ENCODE results near the gene BCAS2. TPM values are rescaled to one million over a fixed set of nuclear protein-coding genes. Genes with fewer than 3 reads are reported as not detected.

BCAS2 gene
- 10 to 100 TPM; 32.5 to 41.8 (median 36.6) TPM for total RNA-seq

DNA sequence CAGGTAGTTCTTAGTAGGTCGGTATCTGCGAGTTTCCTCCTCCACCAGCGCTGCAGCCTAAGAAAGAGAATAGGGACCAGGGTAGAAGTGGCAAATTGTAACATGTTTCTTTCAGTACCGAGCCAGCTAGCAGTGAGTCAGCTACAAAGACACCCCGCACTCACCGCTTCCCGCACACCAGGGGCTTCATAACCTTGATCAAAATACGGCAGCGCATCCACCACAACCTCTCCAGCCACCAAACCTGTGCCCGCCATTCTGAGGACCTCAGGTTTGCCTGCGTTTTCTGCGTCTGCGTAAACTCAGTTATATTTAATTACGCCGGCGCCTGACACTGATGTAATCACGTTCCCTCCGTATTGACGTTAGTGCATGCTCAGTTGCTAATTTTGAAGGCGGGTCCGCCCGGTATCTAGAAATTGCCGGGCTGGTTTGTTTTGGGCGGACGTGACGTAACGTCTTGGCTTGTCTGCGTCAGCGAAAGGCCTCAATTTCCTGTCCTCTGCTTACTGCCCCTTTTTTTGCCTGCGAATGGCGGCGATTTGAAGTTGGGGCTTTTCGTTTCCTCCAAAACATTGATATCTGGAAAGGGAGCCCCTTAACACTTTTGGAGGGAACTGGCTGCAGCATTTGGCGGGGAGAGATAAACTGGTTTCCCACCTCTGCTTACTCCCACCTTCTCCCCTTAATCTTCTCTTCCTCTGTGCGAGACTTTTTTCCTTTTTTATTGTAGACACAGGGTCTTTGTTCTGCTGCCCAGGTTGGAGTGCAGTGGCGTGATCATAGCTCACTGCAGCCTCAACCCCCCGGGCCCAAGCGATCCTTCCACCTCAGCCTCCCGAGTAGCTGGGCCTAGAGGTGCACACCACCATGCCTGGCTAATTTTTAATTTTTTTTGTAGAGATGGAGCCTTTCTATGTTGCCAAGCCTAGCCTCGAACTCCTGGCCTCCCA, at the start of gene BCAS2:
BCAS2 (minus strand) TSS at position 281 of the 953 bp plus-strand sequence; CDS start at position 257, 24 bp downstream.
- no peaks in the 10 kb centered on the region for H3K27me3 ChIP-seq
- peaks cover 3 to 49% (median 14%) of the 10 kb centered on the region in 3 donors for H3K4me1 ChIP-seq
- H3K27ac ChIP-seq: peak within 1 kb of the TSS; percentile 85 to 94 (median 90)
- no peaks in the 10 kb centered on the region for H3K9me3 ChIP-seq
- WGBS, 2 donors (ENCODE audit: low coverage in 1 of 2): 10 to 15% methylated on average over 25 to 33 of the region's 40 CpGs
- TF ChIP-seq POLR2A (IDR thresholded peaks at IDR 0.05) (peak; percentile 78 to 81), POLR2AphosphoS5 (IDR thresholded peaks at IDR 0.05) (peak; percentile 97), EP300 (IDR thresholded peaks at IDR 0.05) (peak; percentile 49)
- TF ChIP-seq, protein P1, sequence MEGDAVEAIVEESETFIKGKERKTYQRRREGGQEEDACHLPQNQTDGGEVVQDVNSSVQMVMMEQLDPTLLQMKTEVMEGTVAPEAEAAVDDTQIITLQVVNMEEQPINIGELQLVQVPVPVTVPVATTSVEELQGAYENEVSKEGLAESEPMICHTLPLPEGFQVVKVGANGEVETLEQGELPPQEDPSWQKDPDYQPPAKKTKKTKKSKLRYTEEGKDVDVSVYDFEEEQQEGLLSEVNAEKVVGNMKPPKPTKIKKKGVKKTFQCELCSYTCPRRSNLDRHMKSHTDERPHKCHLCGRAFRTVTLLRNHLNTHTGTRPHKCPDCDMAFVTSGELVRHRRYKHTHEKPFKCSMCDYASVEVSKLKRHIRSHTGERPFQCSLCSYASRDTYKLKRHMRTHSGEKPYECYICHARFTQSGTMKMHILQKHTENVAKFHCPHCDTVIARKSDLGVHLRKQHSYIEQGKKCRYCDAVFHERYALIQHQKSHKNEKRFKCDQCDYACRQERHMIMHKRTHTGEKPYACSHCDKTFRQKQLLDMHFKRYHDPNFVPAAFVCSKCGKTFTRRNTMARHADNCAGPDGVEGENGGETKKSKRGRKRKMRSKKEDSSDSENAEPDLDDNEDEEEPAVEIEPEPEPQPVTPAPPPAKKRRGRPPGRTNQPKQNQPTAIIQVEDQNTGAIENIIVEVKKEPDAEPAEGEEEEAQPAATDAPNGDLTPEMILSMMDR (IDR thresholded peaks at IDR 0.05): no peak
- peaks cover 0 to 39% of the 10 kb centered on the region in 2 donors for H3K36me3 ChIP-seq
- ATAC-seq: peak; percentile 99
- peak within 1 kb of the TSS; percentile 57 to 84 for H3K4me3 ChIP-seq

DNA sequence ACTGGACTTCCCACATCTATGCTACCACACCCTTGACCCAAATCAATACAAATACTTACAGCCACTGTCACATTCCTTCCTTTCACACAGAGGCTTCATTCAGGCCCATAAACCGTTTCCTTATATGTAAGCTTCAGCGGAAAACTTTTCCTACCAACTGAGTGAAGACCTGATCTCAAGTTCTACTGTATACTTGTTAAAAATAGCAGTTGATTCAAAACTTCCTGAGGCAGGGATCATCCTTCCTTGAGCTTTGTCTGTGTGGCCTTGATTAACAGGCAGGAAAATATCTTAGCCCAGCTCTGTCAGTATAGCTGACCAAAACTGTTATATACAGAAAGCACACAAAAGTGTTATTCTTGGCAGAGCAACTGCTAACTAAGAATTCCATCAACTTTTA, 45.7 kb upstream of the BCAS2 start:
- 25 to 39% methylated on average over 2 of the region's 2 CpGs for WGBS, 2 donors (ENCODE audit: low coverage in 1 of 2)
- Histone ChIP-seq H3K9me3 (no peaks in the 10 kb centered on the region), H3K4me1 (no peaks in the 10 kb centered on the region), H3K27ac (no peak overlapping the region), H3K4me3 (no peak overlapping the region), H3K27me3 (no peaks in the 10 kb centered on the region), H3K36me3 (peaks cover 0 to 10% of the 10 kb centered on the region in 2 donors)
- ATAC-seq: no peak
- TF ChIP-seq EP300 (IDR thresholded peaks at IDR 0.05): no peak
- TF ChIP-seq, protein P1 (IDR thresholded peaks at IDR 0.05): no peak
- no peak for TF ChIP-seq POLR2A (IDR thresholded peaks at IDR 0.05)
- no peak for TF ChIP-seq POLR2AphosphoS5 (IDR thresholded peaks at IDR 0.05)

DNA sequence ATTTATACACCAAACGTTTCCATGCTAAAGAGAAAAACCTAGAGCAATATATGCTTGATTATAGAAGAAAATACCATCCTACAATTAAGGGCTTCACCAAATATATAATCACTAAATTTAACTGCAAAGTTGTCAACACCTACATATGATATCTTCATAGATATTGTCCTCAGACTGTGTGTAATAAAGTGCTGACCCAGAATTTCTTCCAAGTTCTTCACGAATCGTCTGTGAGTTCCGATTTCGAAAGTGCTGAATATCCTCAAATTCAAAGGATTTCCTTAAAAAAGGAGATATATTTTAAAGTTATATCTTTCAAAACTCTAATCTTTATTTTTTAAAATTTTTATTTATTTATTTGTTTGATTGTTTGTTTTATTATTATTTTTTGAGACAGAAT, 41.9 kb upstream of the BCAS2 start:
- Histone ChIP-seq H3K36me3 (peaks cover 0 to 19% of the 10 kb centered on the region in 2 donors), H3K9me3 (no peaks in the 10 kb centered on the region), H3K27ac (no peak overlapping the region), H3K4me1 (peaks cover 0 to 7% (median 0%) of the 10 kb centered on the region in 3 donors), H3K27me3 (no peaks in the 10 kb centered on the region), H3K4me3 (no peak overlapping the region)
- ATAC-seq: no peak
- 93 to 94% methylated on average over 5 of the region's 5 CpGs for WGBS, 2 donors (ENCODE audit: low coverage in 1 of 2)
- TF ChIP-seq POLR2AphosphoS5 (IDR thresholded peaks at IDR 0.05) (no peak), POLR2A (IDR thresholded peaks at IDR 0.05) (no peak), EP300 (IDR thresholded peaks at IDR 0.05) (no peak)
- TF ChIP-seq, protein P1 (IDR thresholded peaks at IDR 0.05): no peak

DNA sequence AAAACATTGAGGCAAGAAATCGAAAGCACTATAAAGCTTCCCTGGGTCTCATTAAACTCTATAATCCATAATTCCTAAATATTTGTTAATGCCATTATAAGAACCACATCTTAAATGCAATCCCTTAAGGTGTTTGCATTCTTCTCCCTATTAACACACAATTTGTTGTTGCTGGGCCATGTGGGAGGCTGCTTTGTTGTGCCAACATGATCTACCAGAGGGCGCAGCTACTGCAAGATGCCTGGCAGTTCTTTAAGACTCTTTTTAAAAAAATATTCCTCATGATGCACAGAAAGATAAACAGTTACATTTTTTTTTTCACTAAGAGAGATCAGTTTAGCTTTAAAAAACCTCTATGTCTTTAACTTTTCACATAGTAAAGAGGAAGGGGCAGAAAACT, 39.0 kb upstream of the BCAS2 start:
- no peaks in the 10 kb centered on the region for H3K27me3 ChIP-seq
- TF ChIP-seq EP300 (IDR thresholded peaks at IDR 0.05) (no peak), POLR2AphosphoS5 (IDR thresholded peaks at IDR 0.05) (no peak), POLR2A (IDR thresholded peaks at IDR 0.05) (no peak)
- TF ChIP-seq, protein P1 (IDR thresholded peaks at IDR 0.05): no peak
- H3K36me3 ChIP-seq: peaks cover 0 to 42% of the 10 kb centered on the region in 2 donors
- WGBS, 2 donors (ENCODE audit: low coverage in 1 of 2): 89 to 92% methylated on average over 1 to 2 of the region's 2 CpGs
- H3K4me1 ChIP-seq: peaks cover 0 to 7% (median 0%) of the 10 kb centered on the region in 3 donors
- H3K9me3 ChIP-seq: no peaks in the 10 kb centered on the region
- H3K27ac ChIP-seq: no peak overlapping the region
- no peak overlapping the region for H3K4me3 ChIP-seq
- ATAC-seq: no peak
